Adrenal gland (tissue), 12 donors: ENCODE results near the gene LDB2. TPM values are rescaled to one million over a fixed set of nuclear protein-coding genes. Genes with fewer than 3 reads are reported as not detected.

Experiments used
- DNase-seq, 7 donors: peaks; one replicate each; pipeline ENCODE4 v3.0.0-alpha.2; 2019 to 2020
- H3K27ac ChIP-seq, 5 donors: fragments of 200-600 bp; sonication (generic) in 4 of 5; 1 replicate in 3 of 5; 2 replicates in 2 of 5; pipeline versions ENCODE4 v1.5.1 to v1.8.0; 2016 to 2020; ENCODE audit warnings: mild to moderate bottlenecking in 1 of 5
- H3K27me3 ChIP-seq: fragments of 200-600 bp; 2 replicates; pipeline ENCODE4 v1.8.0; 2021
- H3K36me3 ChIP-seq, 2 donors: fragments of 200-600 bp; replicated peaks in 1 of 2; 1 replicate in 1 of 2; 2 replicates in 1 of 2; pipeline versions ENCODE4 v1.5.1 to v1.8.0; 2018 to 2022
- H3K4me1 ChIP-seq, 2 donors: fragments of 200-600 bp; replicated peaks in 1 of 2; 1 replicate in 1 of 2; 2 replicates in 1 of 2; pipeline versions ENCODE4 v1.5.1 to v1.8.0; 2018 to 2021
- H3K4me3 ChIP-seq, 4 donors: fragments of 200-600 bp; sonication (generic) in 3 of 4; one replicate each; pipeline ENCODE4 v1.5.1; 2016 to 2018
- H3K9me3 ChIP-seq, 3 donors: fragments of 200-600 bp; sonication (generic) in 1 of 3; replicated peaks in 1 of 3; 1 replicate in 2 of 3; 2 replicates in 1 of 3; pipeline versions ENCODE4 v1.5.1 to v1.8.0; 2016 to 2021
- CTCF ChIP-seq, 6 experiments: fragments of 450-650 bp in 4 of 6; fragments of 200-600 bp in 2 of 6; sonication (generic) in 1 of 6; IDR thresholded peaks; 1 replicate in 5 of 6; 2 replicates in 1 of 6; pipeline versions ENCODE4 v1.5.1 to v1.8.0; 2016 to 2021; ENCODE audit warnings: antibody characterized with exemption in 6 of 6, mild to moderate bottlenecking in 2 of 6, moderate library complexity in 1 of 6
- POLR2A ChIP-seq, 2 donors: fragments of 450-650 bp; IDR thresholded peaks; one replicate each; pipeline ENCODE4 v1.6.1; 2017; ENCODE audit warnings: antibody characterized with exemption in 2 of 2, mild to moderate bottlenecking in 2 of 2, moderate library complexity in 1 of 2
- WGBS, 4 donors: extraction: QIAGEN DNeasy Blood & Tissue Kit in 2 of 4; methylation state at CpG; one replicate each; pipeline versions ENCODE4 v1.1.5 to v1.1.7; 2013 to 2017; 5-methylcytosine and 5-hydroxymethylcytosine counted together
- intact Hi-C, 2 donors: fragments of 100-400 bp; cut with DNase I; formaldehyde crosslinking; loops; one replicate each; pipeline versions ENCODE4 v1.14.1 to v1.15.0; 2022 to 2023
- polyA plus RNA-seq, 3 donors: library from polyadenylated mRNA; stranded (reverse); fragments of 200-250 nt in 2 of 3; fragments of 350-450 nt in 1 of 3; fragmentation: Illumina TruSeq in 1 of 3; extraction: RNeasy Lipid Tissue Mini Kit (QIAGEN cat#74804) in 1 of 3; gene quantifications; one replicate each; pipeline ENCODE4 v1.2.3, GENCODE V29; 2013 to 2014
- total RNA-seq, 9 donors: library from RNA; depleted of rRNA in 4 of 9; stranded (reverse); fragments of >200 nt in 4 of 9; fragments of 120-200 nt in 1 of 9; fragmentation: NEBNext Ultra II Directional in 1 of 9; extraction: Animal tissue kit (Norgen Biotek cat#: 25700) in 1 of 9; gene quantifications; one replicate each; pipeline versions ENCODE4 v1.1.0 to v1.2.4, GENCODE V29; 2013 to 2023
- donor health status: healthy with polysubstance abuse.
- donor health status: Bipolar disorder and iron deficiency.
- donor health status: DM: yes; HTN: yes; CAD: no.
- donor health status: DM: no; HTN: no; CAD: no.
- donor health status: DM: no; HTN: no; CAD: no.
- donor health status: DM: yes; HTN: yes; CAD: no.

The LDB2 gene
- total and polyA plus RNA-seq, 12 donors = 17.1 to 51.1 (median 27.0) TPM

GRCh38 chr4:16790508-16790907, 107.9 kb downstream of the LDB2 start:
- H3K27me3 ChIP-seq = no peaks in the 10 kb centered on the region
- H3K4me3 ChIP-seq = no peak overlapping the region
- no peaks in the 10 kb centered on the region for H3K4me1 ChIP-seq
- intact Hi-C loops = loop anchor here in 1 of 2 donors (10.0 kb wide), 1 partner anchor 534 kb away; no protein-coding TSS in a partner anchor
- H3K36me3 ChIP-seq = no peaks in the 10 kb centered on the region
- 77 to 82% (median 81%) methylated on average over 8 of the region's 8 CpGs for WGBS, 4 donors
- no peaks in the 10 kb centered on the region for H3K9me3 ChIP-seq
- no peak for DNase-seq
- no peak for TF ChIP-seq CTCF (IDR thresholded peaks at IDR 0.05)
- no peak for TF ChIP-seq POLR2A (IDR thresholded peaks at IDR 0.05)
- no peak overlapping the region for H3K27ac ChIP-seq

GRCh38 chr4:16788868-16789267, 109.6 kb downstream of the LDB2 start:
- no peak for DNase-seq
- 73 to 86% (median 80%) methylated on average over 3 of the region's 3 CpGs for WGBS, 4 donors
- H3K36me3 ChIP-seq = no peaks in the 10 kb centered on the region
- H3K27ac ChIP-seq = no peak overlapping the region
- H3K4me3 ChIP-seq = no peak overlapping the region
- intact Hi-C loops = no loop called here
- no peak for TF ChIP-seq CTCF (IDR thresholded peaks at IDR 0.05)
- no peak for TF ChIP-seq POLR2A (IDR thresholded peaks at IDR 0.05)
- no peaks in the 10 kb centered on the region for H3K4me1 ChIP-seq
- H3K27me3 ChIP-seq = no peaks in the 10 kb centered on the region
- H3K9me3 ChIP-seq = no peaks in the 10 kb centered on the region

GRCh38 chr4:16785793-16786527, 112.5 kb downstream of the LDB2 start:
- no peak for DNase-seq
- intact Hi-C loops = no loop called here
- no peaks in the 10 kb centered on the region for H3K27me3 ChIP-seq
- H3K4me1 ChIP-seq = no peaks in the 10 kb centered on the region
- H3K9me3 ChIP-seq = no peaks in the 10 kb centered on the region
- no peak overlapping the region for H3K4me3 ChIP-seq
- no peaks in the 10 kb centered on the region for H3K36me3 ChIP-seq
- 64 to 71% (median 66%) methylated on average over 6 of the region's 6 CpGs for WGBS, 4 donors
- TF ChIP-seq CTCF (IDR thresholded peaks at IDR 0.05) = no peak
- no peak for TF ChIP-seq POLR2A (IDR thresholded peaks at IDR 0.05)
- H3K27ac ChIP-seq = no peak overlapping the region

DNA sequence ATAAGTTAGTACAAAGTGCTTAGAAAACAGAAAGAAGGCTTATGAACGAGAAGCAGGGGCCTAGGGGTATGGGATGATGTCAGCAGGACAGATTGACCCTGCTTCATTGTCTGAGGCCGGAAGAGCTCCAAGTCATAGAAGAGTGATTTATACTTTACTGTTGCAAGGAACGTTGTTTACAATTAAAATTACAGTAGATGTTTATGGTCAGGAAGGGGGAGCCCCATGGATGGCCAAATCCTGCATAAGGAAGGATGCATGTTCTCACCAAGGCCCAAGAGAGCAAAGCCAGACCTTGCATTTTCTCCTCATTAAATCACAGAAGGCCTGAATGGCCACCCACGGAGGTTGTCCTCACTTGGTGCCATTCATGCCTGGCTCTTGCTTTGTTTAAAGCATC, 115.3 kb downstream of the LDB2 start:
- Histone ChIP-seq H3K4me3 (no peak overlapping the region), H3K27me3 (no peaks in the 10 kb centered on the region), H3K4me1 (no peaks in the 10 kb centered on the region), H3K36me3 (no peaks in the 10 kb centered on the region), H3K27ac (no peak overlapping the region), H3K9me3 (no peaks in the 10 kb centered on the region)
- intact Hi-C loops = no loop called here
- TF ChIP-seq CTCF (IDR thresholded peaks at IDR 0.05) = no peak
- TF ChIP-seq POLR2A (IDR thresholded peaks at IDR 0.05) = no peak
- DNase-seq = no peak
- WGBS, 4 donors = 48 to 71% (median 65%) methylated on average over 4 of the region's 4 CpGs
